Body of pancreas (tissue), 4 donors: ENCODE measurements around the gene MBD3L2. TPM values are rescaled to one million over a fixed set of nuclear protein-coding genes. Genes with fewer than 3 reads are reported as not detected.
A peak's percentile ranks its signal among the peaks of the same experiment; 100 is the strongest.
"Not testable (repeated sequence)": the region's sequence is repeated elsewhere in the genome, so short reads cannot be mapped to it uniquely, and the experiment has no call there.

Experiments used
- ATAC-seq: fragments of 150-250 bp; one replicate; pipeline ENCODE4 v1.9.1; 2016
- DNase-seq, 4 donors: peaks; one replicate each; pipeline ENCODE4 v3.0.0-alpha.2; 2019
- H3K27ac ChIP-seq, 4 donors: fragments of 200-600 bp; sonication (generic); 1 replicate in 3 of 4; 2 replicates in 1 of 4; pipeline versions ENCODE4 v1.5.1 to v1.6.1; 2016 to 2019; ENCODE audit warnings: mild to moderate bottlenecking in 1 of 4, mixed read lengths in 1 of 4, moderate library complexity in 1 of 4
- H3K27me3 ChIP-seq, 2 donors: fragments of 200-600 bp; sonication (generic); one replicate each; pipeline ENCODE4 v1.6.0; 2016; ENCODE audit warnings: mild to moderate bottlenecking in 1 of 2
- H3K36me3 ChIP-seq, 2 donors: fragments of 200-600 bp; sonication (generic); replicated peaks in 1 of 2; 2 replicates each; pipeline ENCODE4 v1.5.1; 2016; ENCODE audit warnings: low read depth in 2 of 2; ENCODE audit not compliant: insufficient read depth in 1 of 2
- H3K4me1 ChIP-seq: fragments of 200-600 bp; sonication (generic); one replicate; pipeline ENCODE4 v1.6.0; 2016
- H3K4me3 ChIP-seq, 2 donors: fragments of 200-600 bp; sonication (generic); 1 replicate in 1 of 2; 2 replicates in 1 of 2; pipeline ENCODE4 v1.5.1; 2016 to 2019
- H3K9me3 ChIP-seq, 3 donors: fragments of 200-600 bp; sonication (generic); 1 replicate in 2 of 3; 2 replicates in 1 of 3; pipeline ENCODE4 v1.5.1; 2016
- POLR2A ChIP-seq, 3 donors: fragments of 450-650 bp; IDR thresholded peaks; one replicate each; pipeline ENCODE4 v1.6.1; 2016; ENCODE audit warnings: antibody characterized with exemption in 3 of 3, mild to moderate bottlenecking in 2 of 3
- WGBS, 2 donors: methylation state at CpG; one replicate each; pipeline ENCODE4 v1.1.5; 2017; 5-methylcytosine and 5-hydroxymethylcytosine counted together
- intact Hi-C: fragments of 100-400 bp; cut with DNase I; formaldehyde crosslinking; loops from one replicate; pipeline ENCODE4 v1.15.1; 2023
- total RNA-seq, 2 donors: library from RNA; depleted of rRNA; stranded (reverse); fragments of >200 nt; gene quantifications; one replicate each; pipeline ENCODE4 v1.1.0, GENCODE V29; 2016
- TF ChIP-seq, protein P1 (sequence below), 7 experiments: fragments of 450-650 bp in 4 of 7; fragments of 200-600 bp in 3 of 7; sonication (generic) in 3 of 7; IDR thresholded peaks; one replicate each; pipeline ENCODE4 v1.5.1; 2016 to 2019; ENCODE audit warnings: antibody characterized with exemption in 7 of 7

The MBD3L2 gene
- total RNA-seq, 2 donors from 2014 or later = not detected

DNA sequence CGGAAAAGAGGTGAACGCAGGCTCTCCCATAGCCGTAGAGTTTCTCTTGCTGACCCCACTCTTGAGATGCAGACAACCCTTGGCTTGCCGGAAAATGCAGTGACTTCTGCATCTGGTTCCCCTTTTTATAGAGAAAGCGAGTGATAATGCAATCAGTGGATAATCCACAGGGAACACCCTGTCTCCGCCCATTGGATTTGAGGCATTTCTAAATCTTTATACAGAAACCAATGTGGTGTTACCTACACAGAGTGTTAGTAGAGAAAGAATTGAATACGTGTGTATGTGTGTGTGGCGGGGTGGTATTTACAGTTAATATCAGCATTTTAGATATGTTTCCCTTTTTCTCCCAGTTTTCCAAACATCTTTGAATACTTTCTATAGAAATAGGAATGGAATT, 9.5 kb downstream of the MBD3L2 start, which contains the start of gene MBD3L3:
MBD3L3 (minus strand) TSS at position 101 of the 400 bp plus-strand sequence; CDS start at position 30, 71 bp downstream.
- DNase-seq, ATAC-seq, H3K27ac ChIP-seq, H3K4me1 ChIP-seq, H3K27me3 ChIP-seq, intact Hi-C loops, H3K36me3 ChIP-seq, H3K9me3 ChIP-seq, H3K4me3 ChIP-seq: not testable (repeated sequence)
- no CpG with 5 or more reads among the region's 8 CpGs for WGBS, 2 donors

DNA sequence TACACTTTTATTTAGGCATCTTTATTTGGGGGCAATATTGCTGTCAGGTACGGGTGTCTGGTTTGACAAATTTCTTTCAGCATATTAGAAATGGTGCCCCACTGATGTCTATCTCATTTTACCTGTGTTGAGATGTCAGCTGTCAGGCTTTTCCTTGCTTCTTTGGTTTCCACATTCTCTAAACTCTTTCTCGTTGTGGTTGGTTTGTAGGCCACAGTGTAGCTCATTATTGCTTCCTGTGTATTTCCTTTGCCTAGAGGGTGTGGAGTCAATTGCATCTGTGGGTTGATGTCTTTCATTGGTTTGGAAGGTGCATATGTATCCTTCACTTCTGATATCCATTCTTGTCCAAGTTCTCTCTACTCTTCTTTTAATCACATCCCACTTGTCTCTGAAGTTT, 10.9 kb downstream of the MBD3L2 start:
- WGBS, 2 donors = 44 to 55% methylated on average over 1 to 2 of the region's 2 CpGs
- H3K4me1 ChIP-seq, H3K27me3 ChIP-seq, H3K9me3 ChIP-seq, H3K4me3 ChIP-seq, ATAC-seq, intact Hi-C loops, H3K27ac ChIP-seq, H3K36me3 ChIP-seq, DNase-seq: not testable (repeated sequence)

DNA sequence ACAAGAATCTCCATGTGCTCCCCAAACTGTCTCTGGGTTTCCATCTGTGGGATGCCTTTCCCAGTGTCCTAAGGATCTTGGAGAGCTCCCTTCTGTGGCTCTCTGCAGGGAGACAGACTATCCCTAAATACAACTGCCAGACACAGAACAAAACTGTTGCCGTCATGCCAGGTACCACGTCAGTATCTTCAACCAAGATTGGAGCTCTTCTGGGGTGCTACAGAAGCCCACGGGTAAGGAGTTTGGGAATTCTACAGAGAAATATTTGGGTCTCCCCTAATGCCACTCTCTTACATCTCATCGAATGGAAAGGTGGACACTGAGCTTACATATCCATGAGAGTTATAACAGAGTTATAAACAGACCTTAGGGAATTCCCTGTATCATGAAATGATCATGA, 14.2 kb downstream of the MBD3L2 start:
- Histone ChIP-seq H3K36me3 (no peaks in the 10 kb centered on the region), H3K27ac (no peak overlapping the region), H3K4me1 (no peaks in the 10 kb centered on the region), H3K27me3 (no peaks in the 10 kb centered on the region), H3K4me3 (no peak overlapping the region), H3K9me3 (no peaks in the 10 kb centered on the region)
- WGBS, 2 donors = 63 to 69% methylated on average over 4 of the region's 4 CpGs
- DNase-seq (no peak), ATAC-seq (no peak)
- intact Hi-C loops = no loop called here
- TF ChIP-seq POLR2A (IDR thresholded peaks at IDR 0.05) = no peak
- TF ChIP-seq, protein P1, sequence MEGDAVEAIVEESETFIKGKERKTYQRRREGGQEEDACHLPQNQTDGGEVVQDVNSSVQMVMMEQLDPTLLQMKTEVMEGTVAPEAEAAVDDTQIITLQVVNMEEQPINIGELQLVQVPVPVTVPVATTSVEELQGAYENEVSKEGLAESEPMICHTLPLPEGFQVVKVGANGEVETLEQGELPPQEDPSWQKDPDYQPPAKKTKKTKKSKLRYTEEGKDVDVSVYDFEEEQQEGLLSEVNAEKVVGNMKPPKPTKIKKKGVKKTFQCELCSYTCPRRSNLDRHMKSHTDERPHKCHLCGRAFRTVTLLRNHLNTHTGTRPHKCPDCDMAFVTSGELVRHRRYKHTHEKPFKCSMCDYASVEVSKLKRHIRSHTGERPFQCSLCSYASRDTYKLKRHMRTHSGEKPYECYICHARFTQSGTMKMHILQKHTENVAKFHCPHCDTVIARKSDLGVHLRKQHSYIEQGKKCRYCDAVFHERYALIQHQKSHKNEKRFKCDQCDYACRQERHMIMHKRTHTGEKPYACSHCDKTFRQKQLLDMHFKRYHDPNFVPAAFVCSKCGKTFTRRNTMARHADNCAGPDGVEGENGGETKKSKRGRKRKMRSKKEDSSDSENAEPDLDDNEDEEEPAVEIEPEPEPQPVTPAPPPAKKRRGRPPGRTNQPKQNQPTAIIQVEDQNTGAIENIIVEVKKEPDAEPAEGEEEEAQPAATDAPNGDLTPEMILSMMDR (IDR thresholded peaks at IDR 0.05) = no peak

DNA sequence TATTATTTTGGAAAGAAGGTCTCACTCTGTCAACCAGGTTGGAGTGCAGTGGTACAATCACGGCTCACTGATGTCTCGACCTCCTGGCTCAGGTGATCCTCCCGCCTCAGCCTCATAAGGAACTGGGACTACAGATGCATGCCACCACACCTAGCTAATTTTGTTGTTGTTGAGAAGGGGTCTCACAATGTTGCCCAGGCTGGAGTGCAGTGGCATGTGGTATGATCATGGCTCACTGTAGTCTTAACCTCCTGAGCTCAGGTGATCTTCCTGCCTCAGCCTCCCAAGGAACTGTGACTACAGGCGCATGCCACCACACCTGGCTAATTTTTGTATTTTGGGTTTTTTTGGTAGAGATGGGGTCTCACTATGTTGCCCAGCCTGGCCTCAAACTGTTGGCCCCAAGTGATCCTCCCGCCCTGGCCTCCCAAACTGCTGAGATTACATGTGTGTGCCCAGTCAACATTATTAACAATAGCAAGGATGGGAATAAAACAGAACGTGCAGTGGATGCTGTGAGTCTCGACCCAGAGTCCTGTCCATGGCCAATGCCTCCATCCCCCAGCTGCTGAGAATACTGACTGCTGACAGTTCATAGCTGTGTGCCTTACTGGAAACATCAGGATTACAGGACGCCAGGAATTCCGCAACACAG, 14.8 kb downstream of the MBD3L2 start:
- intact Hi-C loops = no loop called here
- no peaks in the 10 kb centered on the region for H3K4me1 ChIP-seq
- no peaks in the 10 kb centered on the region for H3K27me3 ChIP-seq
- TF ChIP-seq, protein P1 (IDR thresholded peaks at IDR 0.05) = no peak
- TF ChIP-seq POLR2A (IDR thresholded peaks at IDR 0.05) = no peak
- no peaks in the 10 kb centered on the region for H3K36me3 ChIP-seq
- no peak overlapping the region for H3K27ac ChIP-seq
- WGBS, 2 donors = 85 to 91% methylated on average over 8 to 9 of the region's 9 CpGs
- DNase-seq = peak in 1 of 4 donors; percentile 1
- H3K4me3 ChIP-seq = no peak overlapping the region
- ATAC-seq = peak; percentile 33
- H3K9me3 ChIP-seq = no peaks in the 10 kb centered on the region

DNA sequence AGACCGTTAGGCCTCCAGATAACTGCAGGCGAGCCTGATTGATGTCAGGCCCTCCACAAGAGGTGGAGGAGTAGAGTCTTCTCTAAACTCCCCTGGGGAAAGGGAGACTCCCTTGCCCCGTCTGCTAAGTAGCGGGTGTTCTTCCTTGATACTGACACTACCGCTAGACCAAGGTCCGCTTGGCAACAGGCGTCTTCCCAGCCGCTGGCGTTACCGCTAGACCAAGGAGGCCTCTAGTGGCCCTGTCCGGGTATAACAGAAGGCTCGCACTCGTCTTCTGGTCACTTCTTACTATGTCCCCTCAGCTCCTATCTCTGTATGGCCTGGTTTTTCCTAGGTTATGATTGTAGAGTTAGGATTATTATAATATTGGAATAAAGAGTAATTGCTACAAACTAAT, 18.0 kb downstream of the MBD3L2 start:
- ATAC-seq, H3K27ac ChIP-seq, H3K27me3 ChIP-seq, intact Hi-C loops, H3K4me3 ChIP-seq, H3K36me3 ChIP-seq, H3K9me3 ChIP-seq: not testable (repeated sequence)
- H3K4me1 ChIP-seq = peaks cover 12% of the 10 kb centered on the region
- peak; percentile 13 to 37 (median 22) for DNase-seq
- WGBS, 2 donors = 43 to 54% methylated on average over 12 to 13 of the region's 13 CpGs

DNA sequence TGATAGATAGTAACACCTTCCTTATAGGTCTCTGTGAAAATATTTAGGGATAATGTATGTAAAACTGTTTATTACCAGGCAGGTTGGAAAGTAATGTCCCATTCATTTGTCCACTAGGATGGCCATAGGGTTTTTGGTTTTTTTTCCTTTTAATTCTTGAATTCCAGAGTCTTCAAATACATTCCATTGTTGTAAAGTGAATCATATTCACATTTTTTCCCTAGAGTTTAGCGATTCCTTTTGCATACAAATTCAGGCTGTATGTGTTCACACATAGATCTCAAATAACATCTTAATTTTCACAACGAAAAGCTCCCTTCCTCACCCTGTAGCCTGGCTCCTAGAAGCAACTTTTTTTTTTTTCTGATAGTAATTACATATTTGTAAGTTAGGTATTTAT, 18.6 kb downstream of the MBD3L2 start:
- Histone ChIP-seq H3K27me3 (no peaks in the 10 kb centered on the region), H3K4me1 (peaks cover 12% of the 10 kb centered on the region), H3K9me3 (no peaks in the 10 kb centered on the region), H3K36me3 (peaks cover under 1 to 11% of the 10 kb centered on the region in 2 donors), H3K4me3 (no peak overlapping the region), H3K27ac (no peak overlapping the region)
- no peak for ATAC-seq
- DNase-seq = no peak
- 79 to 84% methylated on average over 2 of the region's 2 CpGs for WGBS, 2 donors
- intact Hi-C loops = no loop called here
- TF ChIP-seq POLR2A (IDR thresholded peaks at IDR 0.05) = no peak
- TF ChIP-seq, protein P1 (IDR thresholded peaks at IDR 0.05) = no peak
